ENCODE data around the gene WRNIP1.

WRNIP1 gene

DNA sequence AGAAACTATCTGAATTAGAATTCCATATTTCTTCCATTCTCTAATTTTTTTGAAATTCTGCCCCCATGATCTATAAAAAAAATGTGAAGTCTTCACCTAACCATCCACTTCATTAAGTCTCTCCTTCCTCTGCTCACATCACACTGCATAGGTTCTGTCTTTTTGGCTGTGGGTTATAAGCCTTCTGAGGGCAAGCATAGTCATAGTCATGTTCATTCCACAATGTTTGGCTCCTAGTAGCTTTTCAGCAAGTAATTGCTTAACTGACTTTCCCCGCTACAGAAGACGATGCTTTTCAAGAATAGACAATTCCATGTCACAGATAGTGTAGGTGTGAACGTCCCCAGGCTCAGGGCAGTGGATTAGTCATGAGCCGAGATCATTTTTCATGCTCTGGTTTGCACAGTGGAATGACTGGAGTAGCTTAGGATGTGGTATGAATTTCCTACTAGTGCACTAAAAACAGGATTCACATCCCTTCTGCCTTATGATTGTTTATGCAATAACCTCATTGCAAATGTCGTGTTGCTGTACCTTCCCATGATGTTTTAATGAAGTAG lies 29.1 kb downstream of the WRNIP1 start:
- no peaks in the 10 kb centered on the region for H3K9me2 ChIP-seq (replicated peaks; ENCODE audit: insufficient read depth, low read length)
- no peaks in the 10 kb centered on the region for H3K27me3 ChIP-seq (ENCODE audit: low read length)
- no peaks in the 10 kb centered on the region for H3K36me3 ChIP-seq (ENCODE audit: low read length)
- no peaks in the 10 kb centered on the region for H4K20me1 ChIP-seq (ENCODE audit: low read depth, low read length)
- TF ChIP-seq EZH2phosphoT487 (conservative IDR thresholded peaks at IDR 0.05; ENCODE audit: low read length), result no peak
- TF ChIP-seq, protein P1, sequence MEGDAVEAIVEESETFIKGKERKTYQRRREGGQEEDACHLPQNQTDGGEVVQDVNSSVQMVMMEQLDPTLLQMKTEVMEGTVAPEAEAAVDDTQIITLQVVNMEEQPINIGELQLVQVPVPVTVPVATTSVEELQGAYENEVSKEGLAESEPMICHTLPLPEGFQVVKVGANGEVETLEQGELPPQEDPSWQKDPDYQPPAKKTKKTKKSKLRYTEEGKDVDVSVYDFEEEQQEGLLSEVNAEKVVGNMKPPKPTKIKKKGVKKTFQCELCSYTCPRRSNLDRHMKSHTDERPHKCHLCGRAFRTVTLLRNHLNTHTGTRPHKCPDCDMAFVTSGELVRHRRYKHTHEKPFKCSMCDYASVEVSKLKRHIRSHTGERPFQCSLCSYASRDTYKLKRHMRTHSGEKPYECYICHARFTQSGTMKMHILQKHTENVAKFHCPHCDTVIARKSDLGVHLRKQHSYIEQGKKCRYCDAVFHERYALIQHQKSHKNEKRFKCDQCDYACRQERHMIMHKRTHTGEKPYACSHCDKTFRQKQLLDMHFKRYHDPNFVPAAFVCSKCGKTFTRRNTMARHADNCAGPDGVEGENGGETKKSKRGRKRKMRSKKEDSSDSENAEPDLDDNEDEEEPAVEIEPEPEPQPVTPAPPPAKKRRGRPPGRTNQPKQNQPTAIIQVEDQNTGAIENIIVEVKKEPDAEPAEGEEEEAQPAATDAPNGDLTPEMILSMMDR (IDR thresholded peaks at IDR 0.05; ENCODE audit: insufficient read depth, low read length, poor library complexity, severe bottlenecking), result no peak
- no peak overlapping the region for H3K4me2 ChIP-seq (ENCODE audit: low read depth, low read length, poor library complexity, severe bottlenecking)
- no peak overlapping the region for H3K4me3 ChIP-seq (ENCODE audit: insufficient read depth, low read length, poor library complexity, severe bottlenecking)
- peaks cover 15% of the 10 kb centered on the region for H3F3A ChIP-seq (ENCODE audit: insufficient read depth)
- H3K79me2 ChIP-seq (ENCODE audit: insufficient read depth, low read length), result no peaks in the 10 kb centered on the region
- H3K9me3 ChIP-seq (ENCODE audit: insufficient read depth, low read length), result no peaks in the 10 kb centered on the region
- H3K9ac ChIP-seq (ENCODE audit: low read length), result no peak overlapping the region
- H3K27ac ChIP-seq (ENCODE audit: low read depth, low read length), result no peak overlapping the region
- H2AFZ ChIP-seq (ENCODE audit: low read depth, low read length, severe bottlenecking), result no peak overlapping the region

DNA sequence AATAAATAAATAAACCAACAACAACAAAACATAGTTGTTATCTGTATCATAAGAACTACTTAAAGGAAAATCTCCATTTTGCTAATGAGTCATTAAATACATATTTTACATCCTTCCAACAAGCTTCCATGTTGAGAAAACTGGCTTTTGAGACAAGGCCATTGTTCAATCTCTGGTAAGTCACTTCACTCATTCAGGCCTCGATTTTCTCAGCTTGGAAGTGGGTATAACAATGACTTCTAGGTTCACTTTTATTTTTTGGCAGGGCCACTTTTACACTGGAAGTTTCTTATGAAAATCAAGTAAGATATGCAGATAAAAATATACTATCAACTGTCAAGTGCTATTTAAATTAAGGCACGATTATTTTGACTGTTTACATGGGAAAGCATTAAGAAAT lies 30.0 kb downstream of the WRNIP1 start:
- Histone ChIP-seq H4K20me1 (ENCODE audit: low read depth, low read length) (no peaks in the 10 kb centered on the region), H3K79me2 (ENCODE audit: insufficient read depth, low read length) (no peaks in the 10 kb centered on the region), H3K9ac (ENCODE audit: low read length) (no peak overlapping the region), H2AFZ (ENCODE audit: low read depth, low read length, severe bottlenecking) (no peak overlapping the region), H3K36me3 (ENCODE audit: low read length) (no peaks in the 10 kb centered on the region), H3K9me3 (ENCODE audit: insufficient read depth, low read length) (no peaks in the 10 kb centered on the region), H3K9me2 (replicated peaks; ENCODE audit: insufficient read depth, low read length) (no peaks in the 10 kb centered on the region), H3K4me2 (ENCODE audit: low read depth, low read length, poor library complexity, severe bottlenecking) (no peak overlapping the region), H3K27me3 (ENCODE audit: low read length) (no peaks in the 10 kb centered on the region), H3K27ac (ENCODE audit: low read depth, low read length) (no peak overlapping the region), H3K4me3 (ENCODE audit: insufficient read depth, low read length, poor library complexity, severe bottlenecking) (no peak overlapping the region), H3F3A (ENCODE audit: insufficient read depth) (peaks cover 11% of the 10 kb centered on the region)
- TF ChIP-seq, protein P1 (IDR thresholded peaks at IDR 0.05; ENCODE audit: insufficient read depth, low read length, poor library complexity, severe bottlenecking), result no peak
- no peak for TF ChIP-seq EZH2phosphoT487 (conservative IDR thresholded peaks at IDR 0.05; ENCODE audit: low read length)

DNA sequence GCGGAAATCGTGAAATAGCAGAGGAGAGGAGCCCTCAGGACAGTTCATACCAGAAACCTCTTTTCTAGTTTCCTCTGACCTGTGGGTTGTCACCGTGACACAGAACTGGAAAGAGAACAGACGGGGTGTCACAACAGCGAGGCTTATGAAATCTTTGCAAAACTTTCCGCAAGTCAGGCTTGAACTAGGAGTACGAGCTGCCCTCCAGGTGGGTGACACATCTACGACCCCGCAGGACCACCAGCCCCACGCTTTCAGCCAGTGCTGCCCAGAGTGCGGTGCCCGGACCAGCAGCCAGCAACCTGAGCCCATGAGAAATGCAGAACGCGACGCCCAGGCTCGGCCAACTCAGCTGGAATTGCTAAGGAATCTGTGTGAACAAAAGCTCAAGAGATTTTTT lies 30.8 kb downstream of the WRNIP1 start:
- H3K27ac ChIP-seq (ENCODE audit: low read depth, low read length), result no peak overlapping the region
- no peaks in the 10 kb centered on the region for H3K79me2 ChIP-seq (ENCODE audit: insufficient read depth, low read length)
- H3K9ac ChIP-seq (ENCODE audit: low read length), result no peak overlapping the region
- no peaks in the 10 kb centered on the region for H3K36me3 ChIP-seq (ENCODE audit: low read length)
- no peaks in the 10 kb centered on the region for H3K27me3 ChIP-seq (ENCODE audit: low read length)
- H3K9me3 ChIP-seq (ENCODE audit: insufficient read depth, low read length), result no peaks in the 10 kb centered on the region
- H3K4me2 ChIP-seq (ENCODE audit: low read depth, low read length, poor library complexity, severe bottlenecking), result no peak overlapping the region
- H2AFZ ChIP-seq (ENCODE audit: low read depth, low read length, severe bottlenecking), result no peak overlapping the region
- TF ChIP-seq, protein P1 (IDR thresholded peaks at IDR 0.05; ENCODE audit: insufficient read depth, low read length, poor library complexity, severe bottlenecking), result no peak
- TF ChIP-seq EZH2phosphoT487 (conservative IDR thresholded peaks at IDR 0.05; ENCODE audit: low read length), result no peak
- 0 out of 2 replicates have a peak, but pooled peaks cover 3% of the 10 kb centered on the region for H3F3A ChIP-seq (ENCODE audit: insufficient read depth)
- H3K9me2 ChIP-seq (replicated peaks; ENCODE audit: insufficient read depth, low read length), result no peaks in the 10 kb centered on the region
- H3K4me3 ChIP-seq (ENCODE audit: insufficient read depth, low read length, poor library complexity, severe bottlenecking), result no peak overlapping the region
- H4K20me1 ChIP-seq (ENCODE audit: low read depth, low read length), result no peaks in the 10 kb centered on the region
